K562 (cell line): ENCODE data around the gene HIVEP3. TPM values are rescaled to one million over a fixed set of nuclear protein-coding genes. Genes with fewer than 3 reads are reported as not detected.

Experiments
- BRF1 ChIP-seq: IDR thresholded peaks from 3 replicates; pipeline ENCODE4 v1.6.1; 2011; ENCODE audit warnings: borderline replicate concordance, mild to moderate bottlenecking; ENCODE audit not compliant: insufficient read length; ENCODE audit errors: extremely low read depth
- CAMTA2 ChIP-seq: fragments of 250-450 bp; sonication (Bioruptor Pico); conservative IDR thresholded peaks from 2 replicates; pipeline ENCODE4 v1.5.1; 2022
- CTBP1 ChIP-seq: fragments of 450-650 bp; IDR thresholded peaks from 2 replicates; pipeline ENCODE4 v1.6.1; 2016; ENCODE audit warnings: borderline replicate concordance
- DPF2 ChIP-seq: fragments of 450-650 bp; IDR thresholded peaks from 2 replicates; pipeline ENCODE4 v1.6.1; 2016
- ELF2 ChIP-seq: fragments of 250-450 bp; sonication (Bioruptor Pico); IDR thresholded peaks from 2 replicates; pipeline ENCODE4 v1.5.0; 2021; ENCODE audit warnings: mild to moderate bottlenecking
- ELF4 ChIP-seq: fragments of 450-650 bp; formaldehyde crosslinking; IDR thresholded peaks from 2 replicates; pipeline ENCODE4 v1.4.0; 2022; ENCODE audit warnings: missing genetic modification characterization
- EP300 ChIP-seq: IDR thresholded peaks from 2 replicates; pipeline ENCODE4 v1.6.1; 2012; ENCODE audit warnings: low read length, improper control_type of control experiment
- FOXK2 ChIP-seq, 2 experiments: fragments of 450-650 bp; IDR thresholded peaks in 1 of 2; conservative IDR thresholded peaks in 1 of 2; 2 replicates each; pipeline ENCODE4 v1.6.1; 2016; ENCODE audit warnings: low read depth in 2 of 2, mild to moderate bottlenecking in 1 of 2
- GATA2 ChIP-seq: sonication (generic); formaldehyde crosslinking; IDR thresholded peaks from 2 replicates; pipeline ENCODE4 v1.4.0; 2020; ENCODE audit warnings: mild to moderate bottlenecking, missing genetic modification reagents
- KHSRP ChIP-seq: fragments of 450-650 bp; IDR thresholded peaks from 2 replicates; pipeline ENCODE4 v1.6.1; 2017
- MTA3 ChIP-seq: fragments of 450-650 bp; formaldehyde crosslinking; IDR thresholded peaks from 2 replicates; pipeline ENCODE4 v1.6.1; 2017; ENCODE audit warnings: mild to moderate bottlenecking, borderline replicate concordance
- NCOA1 ChIP-seq: fragments of 450-650 bp; IDR thresholded peaks from 2 replicates; pipeline ENCODE4 v1.6.1; 2016; ENCODE audit warnings: low read depth
- NFE2L1 ChIP-seq: fragments of 450-650 bp; IDR thresholded peaks from 2 replicates; pipeline ENCODE4 v1.6.1; 2016; ENCODE audit warnings: missing genetic modification characterization, low read depth, mild to moderate bottlenecking, missing compliant biosample characterization, moderate library complexity, borderline replicate concordance
- PHF21A ChIP-seq: fragments of 450-650 bp; IDR thresholded peaks from 2 replicates; pipeline ENCODE4 v1.6.1; 2017; ENCODE audit warnings: low read depth, borderline replicate concordance
- PHF8 ChIP-seq: fragments of 200-600 bp; sonication (generic); IDR thresholded peaks from 2 replicates; pipeline ENCODE4 v1.6.1; 2012; ENCODE audit warnings: mixed run types, mild to moderate bottlenecking, inconsistent platforms, low read length, moderate library complexity, borderline replicate concordance
- POLR2AphosphoS2 ChIP-seq: IDR thresholded peaks from 2 replicates; pipeline ENCODE4 v1.6.1; 2012; ENCODE audit warnings: low read length, improper control_type of control experiment
- SMARCA5 ChIP-seq: fragments of 450-650 bp; IDR thresholded peaks from 2 replicates; pipeline ENCODE4 v1.6.1; 2016
- STAT5B ChIP-seq: fragments of 250-450 bp; sonication (Bioruptor Pico); IDR thresholded peaks from 2 replicates; pipeline ENCODE4 v1.8.0; 2021; ENCODE audit warnings: mild to moderate bottlenecking, inconsistent platforms
- TEAD4 ChIP-seq, 2 experiments: sonication (generic) in 1 of 2; formaldehyde crosslinking in 1 of 2; IDR thresholded peaks; 2 replicates each; pipeline versions ENCODE4 v1.6.1 to v1.8.0; 2012 to 2022; ENCODE audit warnings: borderline replicate concordance in 1 of 2, inconsistent platforms in 1 of 2, low read length in 1 of 2, mild to moderate bottlenecking in 1 of 2, missing genetic modification reagents in 1 of 2
- ZBTB7A ChIP-seq: IDR thresholded peaks from 2 replicates; pipeline ENCODE4 v1.6.1; 2011; ENCODE audit warnings: low read depth, mild to moderate bottlenecking, low read length, moderate library complexity, borderline replicate concordance; ENCODE audit not compliant: control insufficient read depth
- ZFP1 ChIP-seq: fragments of 450-650 bp; formaldehyde crosslinking; IDR thresholded peaks from 2 replicates; pipeline ENCODE4 v1.4.0; 2020; ENCODE audit warnings: mild to moderate bottlenecking, mixed read lengths
- ZNF175 ChIP-seq: fragments of 200-800 bp; sonication (Bioruptor generic); IDR thresholded peaks from 2 replicates; pipeline ENCODE4 v1.6.1; 2016; ENCODE audit warnings: low read depth, mild to moderate bottlenecking, missing genetic modification characterization, missing compliant biosample characterization
- ZNF224 ChIP-seq: sonication (generic); formaldehyde crosslinking; IDR thresholded peaks from 2 replicates; pipeline ENCODE4 v1.8.0; 2022; ENCODE audit warnings: mild to moderate bottlenecking, missing genetic modification reagents
- ZNF24 ChIP-seq: fragments of 450-650 bp; IDR thresholded peaks from 2 replicates; pipeline ENCODE4 v1.6.1; 2016
- ZNF316 ChIP-seq: fragments of 450-650 bp; IDR thresholded peaks from 2 replicates; pipeline ENCODE4 v1.6.1; 2016
- ZNF644 ChIP-seq: fragments of 200-800 bp; sonication (Bioruptor generic); IDR thresholded peaks from 2 replicates; pipeline ENCODE4 v1.6.1; 2016; ENCODE audit warnings: low read depth, missing genetic modification characterization, missing compliant biosample characterization
- polyA plus RNA-seq, 8 experiments: library from polyadenylated mRNA; depleted of rRNA in 4 of 8; stranded (reverse) in 5 of 8; unstranded in 3 of 8; fragments of >200 nt; fragmentation: Nextera tagmentation in 2 of 8; fragmentation: Illumina TruSeq in 1 of 8; extraction: Ambion mirVana in 2 of 8; extraction: Trizol in 1 of 8; gene quantifications; 2 replicates each; pipeline versions ENCODE4 v1.2.1 to v1.2.3, GENCODE V29; 2011 to 2014; ENCODE audit warnings: inconsistent platforms in 1 of 8, missing spikeins in 1 of 8
- total RNA-seq, 7 experiments: library from RNA; depleted of rRNA in 6 of 7; stranded (reverse); fragments of >200 nt in 6 of 7; fragmentation: Illumina TruSeq in 2 of 7; extraction: Trizol in 2 of 7; gene quantifications; 2 replicates each; pipeline versions ENCODE4 v1.2.1 to v1.2.3, GENCODE V29; 2011 to 2021; ENCODE audit warnings: low replicate concordance in 1 of 7
- TF ChIP-seq, protein P1 (sequence below): fragments of 250-450 bp; sonication (Bioruptor Pico); IDR thresholded peaks from 2 replicates; pipeline ENCODE4 v1.5.0; 2020; ENCODE audit warnings: mild to moderate bottlenecking
- TF ChIP-seq, protein P2 (sequence below), 2 experiments: fragments of 250-450 bp in 1 of 2; fragments of 450-650 bp in 1 of 2; sonication (Bioruptor Pico) in 1 of 2; IDR thresholded peaks; 2 replicates each; pipeline versions ENCODE4 v1.6.1 to v1.8.0; 2016 to 2021; ENCODE audit warnings: mild to moderate bottlenecking in 2 of 2, moderate library complexity in 2 of 2, missing compliant biosample characterization in 1 of 2, missing genetic modification characterization in 1 of 2
- TF ChIP-seq, protein P3 (sequence below): fragments of 450-650 bp; formaldehyde crosslinking; IDR thresholded peaks from 2 replicates; pipeline ENCODE4 v1.4.0; 2020; ENCODE audit warnings: mild to moderate bottlenecking, mixed read lengths

Gene HIVEP3
- total and polyA plus RNA-seq, 9 of the 15 experiments (the other 6 are each of a cell fraction or from before 2014, with no cell fraction given): 0.09 to 0.58 (median 0.34) TPM; not detected in 1

DNA sequence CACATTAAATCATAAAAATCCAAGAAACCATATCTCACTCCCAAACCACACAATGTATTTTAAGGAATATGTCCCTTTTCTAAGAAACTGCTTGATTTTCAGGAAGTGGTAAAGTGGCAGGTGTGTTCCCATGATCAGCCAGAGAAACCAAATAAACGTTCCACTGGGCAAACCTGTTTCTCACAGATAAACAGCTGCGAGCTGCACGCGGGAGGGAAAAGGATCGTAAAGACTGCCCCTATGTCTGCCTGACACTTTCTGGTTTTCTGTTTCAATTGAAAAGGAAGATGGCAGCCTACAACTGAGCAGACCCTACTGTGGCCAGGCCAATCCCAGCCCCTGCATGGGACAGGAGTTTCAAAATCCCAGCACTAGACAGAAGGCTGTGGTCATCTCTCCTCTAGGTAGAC, 36.6 kb downstream of the HIVEP3 start (continued):
- TF ChIP-seq ZNF644 (tag): peak; percentile 80
- TF ChIP-seq, protein P1, sequence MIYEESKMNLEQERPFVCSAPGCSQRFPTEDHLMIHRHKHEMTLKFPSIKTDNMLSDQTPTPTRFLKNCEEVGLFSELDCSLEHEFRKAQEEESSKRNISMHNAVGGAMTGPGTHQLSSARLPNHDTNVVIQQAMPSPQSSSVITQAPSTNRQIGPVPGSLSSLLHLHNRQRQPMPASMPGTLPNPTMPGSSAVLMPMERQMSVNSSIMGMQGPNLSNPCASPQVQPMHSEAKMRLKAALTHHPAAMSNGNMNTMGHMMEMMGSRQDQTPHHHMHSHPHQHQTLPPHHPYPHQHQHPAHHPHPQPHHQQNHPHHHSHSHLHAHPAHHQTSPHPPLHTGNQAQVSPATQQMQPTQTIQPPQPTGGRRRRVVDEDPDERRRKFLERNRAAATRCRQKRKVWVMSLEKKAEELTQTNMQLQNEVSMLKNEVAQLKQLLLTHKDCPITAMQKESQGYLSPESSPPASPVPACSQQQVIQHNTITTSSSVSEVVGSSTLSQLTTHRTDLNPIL (CRISPR knock-in tag): no peak
- TF ChIP-seq POLR2AphosphoS2: no peak
- peak; percentile 93 for TF ChIP-seq GATA2 (CRISPR knock-in tag)
- TF ChIP-seq EP300: peak; percentile 97
- TF ChIP-seq ZBTB7A: no peak
- TF ChIP-seq DPF2: peak; percentile 94
- no peak for TF ChIP-seq SMARCA5
- TF ChIP-seq, protein P2, sequence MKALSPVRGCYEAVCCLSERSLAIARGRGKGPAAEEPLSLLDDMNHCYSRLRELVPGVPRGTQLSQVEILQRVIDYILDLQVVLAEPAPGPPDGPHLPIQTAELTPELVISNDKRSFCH (CRISPR knock-in tag; IDR thresholded peaks at IDR 0.05): no peak
- TF ChIP-seq, protein P2 (tag; IDR thresholded peaks at IDR 0.05): peak; percentile 73
- TF ChIP-seq ZNF224 (CRISPR knock-in tag): no peak
- peak; percentile 81 for TF ChIP-seq CTBP1
- TF ChIP-seq FOXK2 (conservative IDR thresholded peaks at IDR 0.05 in 1 of 2, IDR thresholded peaks at IDR 0.05 in 1 of 2; ENCODE audit: low read depth in 2 of 2): peak; percentile 50 to 67; a peak in 2 of 4 replicates
- TF ChIP-seq, protein P3, sequence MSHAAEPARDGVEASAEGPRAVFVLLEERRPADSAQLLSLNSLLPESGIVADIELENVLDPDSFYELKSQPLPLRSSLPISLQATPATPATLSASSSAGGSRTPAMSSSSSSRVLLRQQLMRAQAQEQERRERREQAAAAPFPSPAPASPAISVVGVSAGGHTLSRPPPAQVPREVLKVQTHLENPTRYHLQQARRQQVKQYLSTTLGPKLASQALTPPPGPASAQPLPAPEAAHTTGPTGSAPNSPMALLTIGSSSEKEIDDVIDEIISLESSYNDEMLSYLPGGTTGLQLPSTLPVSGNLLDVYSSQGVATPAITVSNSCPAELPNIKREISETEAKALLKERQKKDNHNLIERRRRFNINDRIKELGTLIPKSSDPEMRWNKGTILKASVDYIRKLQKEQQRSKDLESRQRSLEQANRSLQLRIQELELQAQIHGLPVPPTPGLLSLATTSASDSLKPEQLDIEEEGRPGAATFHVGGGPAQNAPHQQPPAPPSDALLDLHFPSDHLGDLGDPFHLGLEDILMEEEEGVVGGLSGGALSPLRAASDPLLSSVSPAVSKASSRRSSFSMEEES (CRISPR knock-in tag): no peak
- no peak for TF ChIP-seq CAMTA2
- no peak for TF ChIP-seq PHF8
- no peak for TF ChIP-seq BRF1
- peak; percentile 80; the same call in 1 of the 2 replicates for TF ChIP-seq NCOA1
- TF ChIP-seq ZNF316: no peak
- TF ChIP-seq ZNF24: peak; percentile 19; the same call in 1 of the 2 replicates
- TF ChIP-seq ELF2 (CRISPR knock-in tag): no peak
- TF ChIP-seq TEAD4 (IDR thresholded peaks at IDR 0.05; ENCODE audit: low read length): peak; percentile 97
- TF ChIP-seq TEAD4 (CRISPR knock-in tag; IDR thresholded peaks at IDR 0.05; ENCODE audit: borderline replicate concordance): no peak
- TF ChIP-seq KHSRP: peak; percentile 47; the same call in 1 of the 2 replicates
- no peak for TF ChIP-seq PHF21A
- no peak for TF ChIP-seq ZFP1 (CRISPR knock-in tag)
- no peak for TF ChIP-seq NFE2L1 (tag)
- TF ChIP-seq ELF4: peak; percentile 70; the same call in 1 of the 2 replicates
- TF ChIP-seq STAT5B: no peak
- TF ChIP-seq MTA3: peak; percentile 60; the same call in 1 of the 2 replicates
- peak; percentile 95 for TF ChIP-seq ZNF175 (CRISPR knock-in tag)
